DMS153 (cell line): ENCODE results near the gene KRTAP4-11.
"Not testable (repeated sequence)": the region's sequence is repeated elsewhere in the genome, so short reads cannot be mapped to it uniquely, and the experiment has no call there.

Experiments
- DNase-seq: peaks from one replicate; lab custom pipeline; 2025; lab: John Stamatoyannopoulos, UW

KRTAP4-11 gene

DNA sequence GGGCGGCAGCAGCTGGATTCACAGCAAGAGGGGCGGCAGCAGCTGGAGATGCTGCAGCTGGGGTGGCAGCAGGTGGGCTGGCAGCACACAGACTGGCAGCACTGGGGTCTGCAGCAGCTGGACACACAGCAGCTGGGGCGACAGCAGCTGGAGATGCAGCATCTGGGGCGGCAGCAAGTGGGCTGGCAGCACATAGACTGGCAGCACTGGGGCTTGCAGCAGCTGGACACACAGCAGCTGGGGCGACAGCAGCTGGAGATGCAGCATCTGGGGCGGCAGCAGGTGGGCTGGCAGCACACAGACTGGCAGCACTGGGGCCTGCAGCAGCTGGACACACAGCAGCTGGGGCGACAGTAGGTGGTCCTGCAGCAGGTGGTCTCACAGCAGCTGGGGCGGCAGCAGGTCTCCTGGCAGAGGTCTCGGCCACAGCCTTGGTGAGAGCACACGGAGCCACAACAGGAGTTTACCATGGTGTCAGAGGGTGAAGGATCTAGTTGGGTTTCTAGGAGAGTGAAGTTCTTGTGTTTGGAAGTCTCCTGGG lies at the start of gene KRTAP4-11:
Gene KRTAP4-11, minus strand, starts transcription at position 528 of the 541 bp plus-strand sequence. Its CDS starts 58 bp downstream, at position 470.
- DNase-seq, result not testable (repeated sequence)

DNA sequence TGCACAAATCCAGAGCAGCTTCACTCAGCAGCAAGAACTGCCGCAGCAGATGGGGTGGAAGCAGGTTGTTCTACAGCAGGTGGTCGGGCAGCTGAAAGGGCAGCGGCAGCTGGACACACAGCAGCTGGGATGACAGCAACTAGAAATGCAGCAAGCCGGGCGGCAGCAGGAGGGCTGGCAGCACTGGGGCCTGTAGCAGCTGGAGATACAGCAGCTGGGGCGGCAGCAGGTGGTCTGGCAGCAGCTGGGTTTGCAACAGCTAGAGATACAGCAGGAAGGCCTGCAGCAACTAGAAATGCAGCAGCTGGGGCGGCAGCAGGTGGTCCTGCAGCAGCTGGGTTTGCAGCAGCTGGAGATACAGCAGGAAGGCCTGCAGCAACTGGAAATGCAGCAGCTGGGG lies 49.4 kb upstream of the KRTAP4-11 start:
- peak; percentile 32 for DNase-seq

DNA sequence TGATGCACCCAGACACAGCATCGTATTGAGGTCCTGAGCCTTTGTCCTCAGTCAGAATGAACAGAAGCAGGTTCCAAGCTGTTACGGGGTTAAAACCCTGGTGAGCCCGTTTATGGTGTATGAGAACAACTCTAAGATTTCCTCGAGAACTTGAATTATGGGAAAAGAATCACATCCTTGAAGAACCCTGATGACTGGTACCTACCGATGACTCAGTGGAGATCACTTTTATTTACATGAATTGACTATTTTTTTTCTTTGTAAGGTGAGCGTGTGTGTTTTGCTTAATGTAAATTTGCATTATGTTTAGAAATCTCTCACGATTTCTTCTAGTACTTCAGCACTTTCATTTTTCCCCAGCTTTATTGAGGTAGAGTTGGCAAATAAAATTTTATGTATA lies 45.7 kb upstream of the KRTAP4-11 start:
- no peak for DNase-seq

DNA sequence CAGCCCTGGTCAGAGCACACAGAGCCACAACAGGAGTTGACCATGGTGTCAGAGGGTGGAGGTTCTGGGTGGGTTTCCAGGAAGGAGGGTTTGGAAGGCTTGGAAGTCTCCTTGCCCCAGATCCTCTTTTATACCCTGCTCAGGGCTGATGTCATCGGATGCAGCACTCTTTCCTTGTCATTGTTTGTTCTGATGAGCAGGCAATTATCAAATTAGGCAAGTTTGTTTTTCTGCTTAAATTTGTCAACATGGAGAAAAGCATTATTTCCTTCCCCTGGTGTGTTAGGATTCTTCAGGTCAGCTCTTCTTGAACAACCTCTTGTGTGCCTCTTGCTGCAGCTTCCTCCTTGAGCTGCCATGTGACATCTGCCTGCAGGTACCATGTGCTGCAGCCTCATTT lies 42.5 kb upstream of the KRTAP4-11 start, which contains the start of gene KRTAP4-4:
Gene KRTAP4-4, minus strand, starts transcription at position 101 of the 400 bp plus-strand sequence. Its CDS starts 57 bp downstream, at position 44.
- DNase-seq, result no peak

DNA sequence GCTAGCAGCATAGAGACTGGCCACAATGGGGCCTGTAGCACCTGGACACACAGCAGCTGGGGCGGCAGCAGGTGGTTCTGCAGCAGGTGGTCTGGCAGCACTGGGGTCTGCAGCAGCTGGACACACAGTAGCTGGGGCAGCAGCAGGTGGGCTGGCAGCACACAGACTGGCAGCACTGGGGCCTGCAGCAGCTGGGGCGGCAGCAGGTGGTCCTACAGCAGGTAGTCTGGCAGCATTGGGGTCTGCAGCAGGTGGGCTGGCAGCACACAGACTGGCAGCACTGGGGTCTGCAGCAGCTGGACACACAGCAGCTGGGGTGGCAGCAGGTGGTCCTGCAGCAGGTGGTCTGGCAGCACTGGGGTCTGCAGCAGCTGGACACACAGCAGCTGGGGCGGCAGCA lies 42.0 kb upstream of the KRTAP4-11 start:
- not testable (repeated sequence) for DNase-seq

DNA sequence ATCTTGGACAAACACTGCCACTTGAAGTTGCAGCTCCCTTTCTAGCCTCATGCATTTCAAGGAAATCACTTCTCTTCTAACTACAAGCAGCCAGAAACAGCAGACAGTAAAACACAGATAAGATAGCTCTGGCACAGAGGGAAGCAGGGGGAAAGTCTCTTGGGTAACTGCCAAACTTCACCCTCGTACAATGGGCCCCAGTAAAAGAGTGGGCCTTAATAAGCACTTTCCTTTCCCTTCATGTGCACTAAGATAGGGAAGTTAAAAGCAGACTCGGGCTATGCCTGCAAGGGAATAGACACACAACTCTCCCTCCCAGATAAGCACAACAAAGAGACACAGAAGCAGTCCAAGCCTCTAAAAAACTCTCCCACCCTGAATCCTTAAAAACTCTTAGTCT lies 35.7 kb upstream of the KRTAP4-11 start:
- no peak for DNase-seq

DNA sequence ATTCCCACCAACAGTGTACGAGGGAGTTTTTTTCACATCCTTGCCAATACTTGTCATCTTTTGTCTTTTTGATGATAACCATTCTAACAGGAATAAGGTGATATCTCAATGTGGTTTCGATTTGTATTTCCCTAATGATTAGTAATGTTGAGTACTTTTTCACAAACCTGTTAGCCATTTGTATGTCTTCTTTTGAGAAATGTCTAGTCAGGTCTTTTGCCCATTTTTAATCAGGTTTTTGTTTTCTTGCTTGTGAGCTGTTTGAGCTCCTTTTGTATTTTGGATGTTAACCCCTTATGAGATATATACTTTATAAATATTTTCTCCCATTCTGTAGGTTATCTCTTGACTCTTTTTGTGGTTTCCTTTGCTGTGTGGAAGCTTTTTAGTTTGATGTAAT lies 33.4 kb upstream of the KRTAP4-11 start:
- no peak for DNase-seq

DNA sequence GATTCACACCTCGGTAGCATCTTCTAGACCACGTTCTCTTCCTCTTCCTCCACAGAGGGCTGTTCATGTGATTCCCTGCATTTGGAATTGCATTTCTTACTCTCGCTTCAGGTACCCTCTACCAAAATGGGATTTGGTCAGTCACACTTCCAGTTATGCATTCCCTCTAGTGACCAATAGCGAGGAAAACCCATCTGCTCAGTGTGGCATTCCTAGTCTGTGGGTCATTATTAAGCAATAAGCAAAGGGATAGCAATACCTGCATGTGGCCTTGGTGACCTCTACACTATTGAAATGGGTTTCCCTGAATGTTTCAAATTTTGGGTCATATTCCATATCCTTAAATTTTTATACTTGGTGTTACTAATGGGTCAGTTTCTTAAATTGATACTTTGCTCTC lies 31.9 kb upstream of the KRTAP4-11 start:
- DNase-seq, result no peak

DNA sequence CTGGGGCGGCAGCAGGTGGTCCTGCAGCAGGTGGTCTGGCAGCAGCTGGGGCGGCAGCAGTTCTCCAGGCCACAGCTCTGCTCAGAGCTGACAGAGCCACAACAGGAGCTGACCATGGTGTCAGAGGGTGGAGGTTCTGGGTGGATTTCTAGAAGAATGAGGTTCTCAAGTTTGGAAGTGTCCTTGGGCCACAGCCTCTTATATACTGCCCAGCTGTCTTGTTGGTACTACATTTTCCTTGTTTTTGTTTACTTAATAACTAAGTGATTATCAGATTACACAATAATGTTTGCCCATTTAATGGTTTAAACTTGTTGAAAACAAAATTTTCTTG lies 31.4 kb upstream of the KRTAP4-11 start, which contains the start of gene KRTAP4-5:
Gene KRTAP4-5, minus strand, starts transcription at position 174 of the 334 bp plus-strand sequence. Its CDS starts 58 bp downstream, at position 116.
- DNase-seq, result no peak

DNA sequence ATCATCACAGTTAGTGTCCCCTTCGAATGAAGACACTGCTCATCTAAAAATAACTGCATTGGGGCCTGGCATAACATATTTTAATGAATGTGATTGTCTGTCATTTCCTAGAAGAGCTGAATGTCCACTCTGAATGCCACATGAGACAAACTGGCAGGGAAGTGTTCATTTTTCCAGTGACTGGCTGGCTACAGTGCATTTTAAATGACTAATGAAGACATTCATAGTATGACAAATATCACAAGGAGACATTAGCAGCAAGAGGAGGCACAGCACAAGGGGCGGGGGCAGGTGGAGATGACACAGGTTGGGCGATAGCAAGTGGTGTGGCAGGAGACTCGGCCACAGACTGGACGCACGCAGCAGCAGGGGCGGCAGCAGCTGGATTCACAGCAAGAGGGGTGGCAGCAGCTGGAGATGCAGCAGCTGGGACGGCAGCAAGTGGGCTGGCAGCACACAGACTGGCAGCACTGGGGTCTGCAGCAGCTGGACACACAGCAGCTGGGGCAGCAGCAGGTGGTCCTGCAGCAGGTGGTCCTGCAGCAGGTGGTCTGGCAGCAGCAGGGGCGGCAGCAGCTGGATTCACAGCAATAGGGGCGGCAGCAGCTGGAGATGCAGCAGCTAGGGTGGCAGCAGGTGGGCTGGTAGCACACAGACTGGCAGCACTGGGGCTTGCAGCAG lies 30.9 kb upstream of the KRTAP4-11 start:
- not testable (repeated sequence) for DNase-seq

DNA sequence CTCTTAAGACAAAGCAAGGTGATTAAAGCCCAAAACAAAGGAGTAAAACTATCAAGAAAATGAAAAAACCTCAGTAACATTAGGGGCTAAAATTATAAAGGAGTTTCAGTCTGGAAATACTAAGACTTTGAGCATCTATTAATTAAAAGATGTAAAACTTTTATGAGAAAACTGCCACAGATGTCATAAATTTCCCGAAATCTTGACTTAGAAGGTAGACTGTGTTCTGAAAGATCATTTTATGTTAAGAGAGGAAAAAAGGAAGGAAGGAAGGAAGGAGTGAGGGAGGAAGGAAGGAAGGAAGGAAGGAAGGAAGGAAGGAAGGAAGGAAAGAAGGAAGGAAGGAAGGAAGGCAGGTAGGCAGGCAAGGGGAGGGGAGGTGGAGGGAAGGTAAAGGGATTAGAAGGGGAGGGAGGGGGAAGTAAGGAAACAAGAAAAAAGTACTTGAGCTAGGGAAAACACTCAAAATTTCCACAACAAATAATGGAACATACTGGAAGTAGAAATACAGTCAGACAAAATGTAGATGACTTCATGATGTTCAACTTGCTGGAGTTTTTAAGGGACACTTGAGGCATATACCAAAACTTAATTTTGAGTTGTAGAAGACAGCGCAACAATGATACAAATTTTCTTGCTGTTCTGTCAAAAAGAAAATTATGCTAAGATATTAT lies 29.5 kb upstream of the KRTAP4-11 start:
- DNase-seq, result no peak

DNA sequence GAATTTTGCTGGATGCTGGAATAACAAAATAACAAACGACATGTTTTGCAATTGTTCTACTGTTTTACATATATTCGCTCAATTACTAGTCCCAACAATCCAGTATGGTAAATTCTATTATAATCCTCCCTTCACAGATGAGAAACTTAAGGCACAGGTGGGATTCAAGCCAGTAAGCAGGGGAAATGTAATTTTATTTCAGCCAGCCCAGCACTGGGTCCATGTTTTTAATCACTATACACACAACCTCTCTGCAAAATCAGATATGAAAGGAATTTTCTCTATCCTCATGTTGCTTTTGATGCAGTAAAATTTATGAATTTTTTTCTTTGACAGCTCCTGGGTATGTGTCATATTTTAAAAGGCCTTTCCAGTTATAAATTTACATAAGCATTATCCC lies 27.1 kb upstream of the KRTAP4-11 start:
- DNase-seq, result no peak

DNA sequence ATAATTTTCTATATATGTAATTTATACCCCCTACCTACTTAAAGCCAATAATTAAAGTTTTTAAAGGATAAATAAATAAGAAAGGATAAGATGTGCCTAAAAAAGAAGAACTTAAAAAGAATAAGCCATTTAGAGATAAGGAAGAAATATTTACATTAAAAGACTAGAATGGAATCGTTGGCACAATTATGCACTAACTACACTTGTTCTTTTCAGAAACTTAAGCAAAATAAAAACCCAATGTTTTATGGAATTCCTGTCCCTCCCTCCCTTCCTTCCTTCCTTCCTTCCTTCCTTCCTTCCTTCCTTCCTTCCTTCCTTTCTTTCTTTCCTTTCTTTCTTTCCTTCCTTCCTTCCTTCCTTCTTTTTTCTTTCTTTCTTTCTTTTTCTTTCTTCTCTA lies 26.7 kb upstream of the KRTAP4-11 start:
- DNase-seq, result no peak

DNA sequence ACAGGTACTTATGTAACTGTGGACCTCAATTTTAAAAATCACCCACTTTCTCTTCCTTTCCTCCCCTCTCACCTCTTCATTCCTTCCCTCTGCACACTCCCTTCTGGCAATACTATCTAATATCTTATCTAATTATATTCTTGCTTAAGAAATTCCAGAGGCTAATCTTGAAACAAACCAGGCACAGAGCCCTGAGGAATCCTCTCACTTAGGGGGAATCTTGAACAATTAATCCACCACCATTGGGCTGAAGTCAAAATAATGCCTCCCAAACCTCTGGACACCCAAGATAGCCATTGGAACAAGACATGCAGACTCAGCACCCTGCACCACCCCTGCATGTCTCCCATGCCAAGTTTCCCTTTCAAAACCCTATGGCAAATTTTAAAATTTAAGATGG lies 23.2 kb upstream of the KRTAP4-11 start:
- no peak for DNase-seq

DNA sequence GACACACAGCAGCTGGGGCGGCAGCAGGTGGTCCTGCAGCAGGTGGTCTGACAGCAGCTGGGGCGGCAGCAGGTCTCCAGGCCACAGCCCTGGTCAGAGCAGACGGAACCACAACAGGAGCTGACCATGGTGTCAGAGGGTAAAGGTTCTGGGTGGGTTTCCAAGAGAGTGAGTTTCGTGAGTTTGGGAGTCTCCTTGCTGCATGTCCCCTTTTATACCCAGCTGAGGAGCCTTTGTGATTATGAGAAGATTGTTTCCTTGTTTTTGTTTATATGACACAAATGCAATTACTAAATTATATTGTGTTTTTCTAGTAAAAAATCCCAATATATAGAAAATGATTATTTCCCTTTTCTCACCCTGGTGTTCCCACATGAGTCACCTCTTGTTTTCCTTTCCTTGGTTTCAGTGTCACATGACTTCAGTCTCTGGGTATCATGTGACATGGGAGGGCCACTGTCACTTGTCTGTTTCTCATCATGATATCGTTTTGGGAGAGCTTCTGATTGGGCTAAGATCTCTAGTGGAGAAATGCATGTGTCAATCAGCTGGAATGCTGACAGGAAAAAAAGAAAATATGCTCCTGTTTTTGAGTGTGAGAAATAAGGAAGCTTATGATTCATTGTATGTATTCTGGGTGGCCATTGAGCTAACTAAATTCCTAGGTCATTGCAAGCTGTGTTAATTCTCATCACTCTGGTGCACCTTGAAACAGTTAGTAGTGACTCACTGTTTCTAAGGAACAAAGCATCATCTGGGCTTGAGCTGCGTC lies 22.4 kb upstream of the KRTAP4-11 start, which contains the start of gene KRTAP4-6:
Gene KRTAP4-6, minus strand, starts transcription at position 185 of the 772 bp plus-strand sequence. Its CDS starts 57 bp downstream, at position 128.
- no peak for DNase-seq

DNA sequence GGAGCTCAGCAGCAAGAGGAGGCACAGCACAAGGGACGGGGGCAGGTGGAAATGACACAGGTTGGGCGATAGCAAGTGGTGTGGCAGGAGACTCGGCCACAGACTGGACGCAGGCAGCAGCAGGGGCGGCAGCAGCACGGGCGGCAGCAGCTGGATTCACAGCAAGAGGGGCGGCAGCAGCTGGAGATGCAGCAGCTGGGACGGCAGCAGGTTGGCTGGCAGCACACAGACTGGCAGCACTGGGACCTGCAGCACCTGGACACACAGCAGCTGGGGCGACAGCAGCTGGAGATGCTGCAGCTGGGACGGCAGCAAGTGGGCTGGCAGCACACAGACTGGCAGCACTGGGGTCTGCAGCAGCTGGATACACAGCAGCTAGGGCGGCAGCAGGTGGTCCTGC lies 21.7 kb upstream of the KRTAP4-11 start:
- not testable (repeated sequence) for DNase-seq

DNA sequence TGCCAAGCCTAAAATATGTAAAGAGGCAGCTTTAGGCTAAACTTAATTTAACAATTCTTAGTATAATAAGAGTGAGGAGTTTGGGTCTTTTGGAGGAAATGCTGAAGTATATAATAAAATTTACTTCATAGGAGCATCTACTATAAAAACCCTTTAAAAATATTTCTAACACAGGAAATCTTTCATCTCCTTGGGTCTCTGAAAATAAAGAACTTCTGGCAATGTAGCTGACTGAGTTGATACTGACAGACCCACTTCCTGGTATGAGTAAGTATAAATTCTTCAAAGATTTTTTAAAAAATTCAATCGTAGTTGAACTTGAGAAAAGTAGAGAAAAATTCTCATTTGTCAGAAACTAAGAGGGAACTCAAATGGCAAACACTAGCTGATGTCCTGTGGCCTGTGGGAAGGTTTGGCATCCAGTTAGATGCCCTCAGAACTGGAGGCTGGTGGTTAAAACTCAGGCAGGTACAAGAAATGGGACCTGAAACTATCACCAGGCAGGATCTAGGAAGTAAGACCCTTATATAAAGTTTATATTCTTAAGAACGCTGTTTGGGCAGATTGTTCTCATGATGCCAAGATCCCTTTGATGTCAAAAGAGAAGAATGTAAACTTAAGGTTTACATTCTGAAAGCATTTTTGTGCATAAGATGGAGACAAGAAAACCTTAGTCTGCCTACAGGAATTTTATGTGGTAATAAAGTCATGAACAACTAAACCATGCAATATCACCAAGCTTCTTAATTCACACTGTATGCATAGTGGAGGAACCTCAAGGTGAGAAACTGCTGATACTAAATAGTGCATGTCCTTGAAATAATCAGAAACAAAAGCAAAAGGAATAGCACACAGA lies 15.9 kb upstream of the KRTAP4-11 start:
- no peak for DNase-seq

DNA sequence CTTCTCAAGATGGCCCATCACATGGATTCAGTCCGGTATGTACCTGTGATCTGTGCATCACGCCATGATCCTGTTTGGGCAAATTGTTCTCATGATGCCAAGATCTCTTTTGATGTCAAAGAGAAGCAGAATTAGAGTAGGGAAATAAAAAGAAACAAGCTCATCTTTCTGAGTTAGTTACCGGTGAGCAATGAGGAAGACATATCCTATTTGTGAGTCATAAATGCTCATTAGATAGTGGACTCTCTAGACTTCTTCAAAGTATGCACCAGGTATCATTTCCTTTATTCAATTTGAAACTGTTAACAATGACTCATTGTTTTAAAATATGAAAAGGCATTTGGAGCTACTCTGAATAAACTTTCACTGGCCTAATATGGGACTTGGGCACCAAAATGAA lies 13.8 kb upstream of the KRTAP4-11 start:
- no peak for DNase-seq

DNA sequence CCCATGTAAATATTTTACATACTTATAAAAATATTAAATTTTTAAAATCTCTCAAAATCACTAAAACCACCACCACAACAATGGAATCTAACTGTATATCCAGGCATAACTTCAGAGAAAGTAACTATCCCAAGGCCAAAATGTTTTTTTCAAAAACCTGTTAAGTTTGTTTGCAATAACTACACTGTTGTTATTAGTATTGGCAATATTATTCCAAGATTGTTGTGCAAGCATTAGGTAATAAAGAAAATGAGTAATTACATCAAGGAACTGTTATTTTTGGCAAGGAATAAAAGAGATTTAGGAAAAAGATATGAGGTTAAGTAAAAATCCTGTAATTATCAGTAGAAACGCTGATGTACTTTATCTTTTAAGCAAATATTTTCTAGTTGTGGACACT lies 9.2 kb upstream of the KRTAP4-11 start:
- no peak for DNase-seq

DNA sequence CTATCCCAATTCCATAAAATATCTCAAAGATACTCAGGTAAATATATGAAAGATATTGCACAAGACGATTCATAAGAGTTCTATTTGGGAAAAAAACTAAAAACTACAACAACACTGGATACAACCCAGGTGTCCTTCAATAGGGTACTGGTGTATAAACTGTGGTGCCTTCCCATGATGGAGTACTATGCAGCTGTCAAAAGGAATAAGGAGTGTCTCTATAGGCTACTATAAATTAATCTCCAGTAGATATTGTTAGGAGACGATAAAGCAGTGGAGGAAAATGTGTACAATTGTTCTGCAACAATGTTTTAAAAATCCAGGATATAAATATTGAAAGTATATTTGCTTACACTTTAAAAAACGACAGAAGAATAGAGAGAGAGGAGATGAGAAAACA lies 8.2 kb upstream of the KRTAP4-11 start:
- DNase-seq, result no peak

DNA sequence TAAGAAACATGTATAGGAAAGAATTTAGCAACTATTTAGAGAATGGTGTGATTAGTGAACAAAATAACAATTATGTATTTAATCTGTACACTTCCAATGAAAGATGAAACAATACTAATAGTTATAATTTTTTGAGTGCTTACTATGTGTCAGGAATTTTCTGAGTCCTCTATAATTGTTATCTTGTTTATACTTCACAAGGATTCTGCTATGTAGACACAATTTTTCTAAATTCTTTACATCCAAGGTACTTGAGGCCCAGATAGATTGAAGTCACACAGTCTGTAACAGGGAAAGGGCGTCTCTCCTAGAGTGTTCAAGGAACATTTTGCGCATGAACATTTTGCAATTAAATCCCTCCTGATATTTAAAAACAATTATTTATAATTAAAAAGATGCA lies 6.9 kb upstream of the KRTAP4-11 start:
- no peak for DNase-seq
